Measurements from ENCODE around the gene CUEDC1.
A peak's percentile ranks its signal among the peaks of the same experiment; 100 is the strongest.

CUEDC1 gene

GRCh38 chr17:57867126-57867525 is 88.1 kb downstream of the CUEDC1 start:
- no peaks in the 10 kb centered on the region for H3K9me3 ChIP-seq (ENCODE audit: severe bottlenecking)
- peak overlapping the region; percentile 91 for H3K27ac ChIP-seq (ENCODE audit: poor library complexity, severe bottlenecking)
- H3K27me3 ChIP-seq (ENCODE audit: insufficient read depth, poor library complexity, severe bottlenecking) = no peaks in the 10 kb centered on the region
- DNase-seq (ENCODE audit: low spot score) (no peak), ATAC-seq (ENCODE audit: low read depth) (no peak)
- no peak for TF ChIP-seq CTCF (IDR thresholded peaks at IDR 0.05; ENCODE audit: poor library complexity, severe bottlenecking)
- H3K4me1 ChIP-seq (ENCODE audit: insufficient read depth, poor library complexity, severe bottlenecking) = peaks cover 30% of the 10 kb centered on the region
- H3K36me3 ChIP-seq (ENCODE audit: low read depth) = peaks cover 23% of the 10 kb centered on the region
- no peak overlapping the region for H3K4me3 ChIP-seq (ENCODE audit: severe bottlenecking)

- H3K36me3 ChIP-seq (ENCODE audit: low read depth) = peaks cover 23% of the 10 kb centered on the region
- no peak overlapping the region for H3K4me3 ChIP-seq (ENCODE audit: severe bottlenecking)
- no peak for TF ChIP-seq CTCF (IDR thresholded peaks at IDR 0.05; ENCODE audit: poor library complexity, severe bottlenecking)
- H3K4me1 ChIP-seq (ENCODE audit: insufficient read depth, poor library complexity, severe bottlenecking) = peaks cover 30% of the 10 kb centered on the region
- no peaks in the 10 kb centered on the region for H3K9me3 ChIP-seq (ENCODE audit: severe bottlenecking)
- no peak for DNase-seq (ENCODE audit: low spot score)
- no peaks in the 10 kb centered on the region for H3K27me3 ChIP-seq (ENCODE audit: insufficient read depth, poor library complexity, severe bottlenecking)
- peak overlapping the region; percentile 91 for H3K27ac ChIP-seq (ENCODE audit: poor library complexity, severe bottlenecking)
- no peak for ATAC-seq (ENCODE audit: low read depth)
Observed at GRCh38 chr17:57866723-57867122, 88.5 kb downstream of the CUEDC1 start.

GRCh38 chr17:57866319-57866718 is 88.9 kb downstream of the CUEDC1 start:
- DNase-seq (ENCODE audit: low spot score) (no peak), ATAC-seq (ENCODE audit: low read depth) (no peak)
- H3K4me1 ChIP-seq (ENCODE audit: insufficient read depth, poor library complexity, severe bottlenecking) = peaks cover 31% of the 10 kb centered on the region
- no peak for TF ChIP-seq CTCF (IDR thresholded peaks at IDR 0.05; ENCODE audit: poor library complexity, severe bottlenecking)
- H3K4me3 ChIP-seq (ENCODE audit: severe bottlenecking) = no peak overlapping the region
- H3K36me3 ChIP-seq (ENCODE audit: low read depth) = peaks cover 23% of the 10 kb centered on the region
- H3K27me3 ChIP-seq (ENCODE audit: insufficient read depth, poor library complexity, severe bottlenecking) = no peaks in the 10 kb centered on the region
- no peaks in the 10 kb centered on the region for H3K9me3 ChIP-seq (ENCODE audit: severe bottlenecking)
- peak overlapping the region; percentile 91 for H3K27ac ChIP-seq (ENCODE audit: poor library complexity, severe bottlenecking)

GRCh38 chr17:57864273-57864672 is 90.9 kb downstream of the CUEDC1 start:
- Histone ChIP-seq H3K4me3 (ENCODE audit: severe bottlenecking) (no peak overlapping the region), H3K4me1 (ENCODE audit: insufficient read depth, poor library complexity, severe bottlenecking) (peaks cover 25% of the 10 kb centered on the region), H3K27ac (ENCODE audit: poor library complexity, severe bottlenecking) (no peak overlapping the region), H3K36me3 (ENCODE audit: low read depth) (peaks cover 14% of the 10 kb centered on the region), H3K9me3 (ENCODE audit: severe bottlenecking) (no peaks in the 10 kb centered on the region), H3K27me3 (ENCODE audit: insufficient read depth, poor library complexity, severe bottlenecking) (no peaks in the 10 kb centered on the region)
- no peak for TF ChIP-seq CTCF (IDR thresholded peaks at IDR 0.05; ENCODE audit: poor library complexity, severe bottlenecking)
- no peak for DNase-seq (ENCODE audit: low spot score)
- ATAC-seq (ENCODE audit: low read depth) = no peak

- Histone ChIP-seq H3K4me1 (ENCODE audit: insufficient read depth, poor library complexity, severe bottlenecking) (peaks cover 14% of the 10 kb centered on the region), H3K9me3 (ENCODE audit: severe bottlenecking) (no peaks in the 10 kb centered on the region), H3K4me3 (ENCODE audit: severe bottlenecking) (no peak overlapping the region), H3K36me3 (ENCODE audit: low read depth) (peaks cover 8% of the 10 kb centered on the region), H3K27ac (ENCODE audit: poor library complexity, severe bottlenecking) (no peak overlapping the region), H3K27me3 (ENCODE audit: insufficient read depth, poor library complexity, severe bottlenecking) (no peaks in the 10 kb centered on the region)
- ATAC-seq (ENCODE audit: low read depth) (no peak), DNase-seq (ENCODE audit: low spot score) (no peak)
- no peak for TF ChIP-seq CTCF (IDR thresholded peaks at IDR 0.05; ENCODE audit: poor library complexity, severe bottlenecking)
Observed at GRCh38 chr17:57862694-57863667, 92.2 kb downstream of the CUEDC1 start.

Measured in RWPE2 (cell line).